GM13977 (cell line): Measurements from ENCODE around the gene EDARADD.

Source experiments
- DNase-seq: peaks from one replicate; pipeline ENCODE4 v3.0.0; 2012; ENCODE audit warnings: low spot score
- CTCF ChIP-seq: IDR thresholded peaks from 2 replicates; pipeline ENCODE4 v1.5.1; 2012; ENCODE audit warnings: mild to moderate bottlenecking, control low read depth; ENCODE audit not compliant: insufficient read depth; ENCODE audit errors: extremely low read depth, missing control alignments
- in situ Hi-C: fragments of 300-500 bp; cut with MboI; formaldehyde crosslinking; loops from one replicate; pipeline ENCODE4 v1.12.0; 2022; ENCODE audit warnings: low sequenced_read_pairs, low pct_unique_long_range_greater_than_20kb, mixed read lengths, inconsistent platforms; ENCODE audit not compliant: unreplicated experiment

Gene EDARADD

DNA sequence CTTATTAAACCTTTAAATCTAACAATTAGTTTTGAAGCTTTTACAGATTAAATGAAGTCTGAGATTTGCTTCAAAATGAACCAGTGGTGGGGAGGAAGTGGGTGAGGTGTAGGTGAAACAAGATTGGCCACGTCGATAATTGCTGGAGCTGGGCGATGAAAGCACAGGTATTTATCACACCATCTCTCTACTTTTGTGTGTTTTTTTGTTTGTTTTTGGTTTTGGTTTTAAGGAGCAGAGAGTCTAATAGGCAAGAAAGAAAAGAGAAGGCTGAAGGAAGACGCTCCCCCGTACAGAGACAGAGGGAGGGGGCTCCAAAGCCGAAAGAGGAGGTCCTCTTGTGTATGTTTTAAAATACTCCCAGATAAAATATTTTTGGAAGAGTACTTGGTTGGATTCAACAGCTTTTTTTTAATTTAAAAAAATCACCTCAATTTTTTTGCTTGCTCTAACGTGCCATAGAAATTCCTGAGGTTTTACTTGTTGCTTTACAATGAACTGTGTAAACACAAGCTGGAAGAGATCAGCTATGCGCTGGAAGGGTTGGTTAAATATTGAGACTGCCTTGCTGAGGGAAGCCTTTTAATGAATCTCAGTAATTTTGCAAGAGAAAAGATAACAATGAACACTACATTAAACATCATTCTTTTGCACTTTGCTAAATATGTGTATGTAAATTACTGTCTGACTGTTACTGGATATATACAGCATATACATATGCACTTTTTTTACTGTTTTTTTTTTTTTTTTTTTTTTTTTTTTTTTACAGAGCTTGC, 123.0 kb downstream of the EDARADD start:
- DNase-seq: no peak
- in situ Hi-C loops: no loop called here
- no peak for TF ChIP-seq CTCF

DNA sequence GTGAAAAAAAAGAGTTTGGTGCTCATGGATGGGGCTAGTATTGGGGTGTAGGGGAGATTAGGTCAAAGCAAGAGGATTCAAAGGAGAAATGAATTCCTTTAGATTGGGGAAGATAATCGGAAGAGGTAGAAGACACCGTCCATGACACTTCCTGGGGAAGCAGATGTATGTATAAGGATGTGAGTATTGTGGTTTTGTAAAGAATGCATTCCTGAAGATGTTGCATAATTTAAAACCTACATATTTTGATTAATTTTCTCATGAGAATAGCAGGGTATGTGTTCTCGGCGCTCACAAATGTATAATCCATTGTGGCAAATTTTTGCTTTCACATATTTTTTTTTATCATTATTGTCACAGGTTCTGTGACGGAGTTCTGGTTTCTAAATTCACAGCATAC, 124.2 kb downstream of the EDARADD start:
- in situ Hi-C loops: no loop called here
- DNase-seq: no peak

DNA sequence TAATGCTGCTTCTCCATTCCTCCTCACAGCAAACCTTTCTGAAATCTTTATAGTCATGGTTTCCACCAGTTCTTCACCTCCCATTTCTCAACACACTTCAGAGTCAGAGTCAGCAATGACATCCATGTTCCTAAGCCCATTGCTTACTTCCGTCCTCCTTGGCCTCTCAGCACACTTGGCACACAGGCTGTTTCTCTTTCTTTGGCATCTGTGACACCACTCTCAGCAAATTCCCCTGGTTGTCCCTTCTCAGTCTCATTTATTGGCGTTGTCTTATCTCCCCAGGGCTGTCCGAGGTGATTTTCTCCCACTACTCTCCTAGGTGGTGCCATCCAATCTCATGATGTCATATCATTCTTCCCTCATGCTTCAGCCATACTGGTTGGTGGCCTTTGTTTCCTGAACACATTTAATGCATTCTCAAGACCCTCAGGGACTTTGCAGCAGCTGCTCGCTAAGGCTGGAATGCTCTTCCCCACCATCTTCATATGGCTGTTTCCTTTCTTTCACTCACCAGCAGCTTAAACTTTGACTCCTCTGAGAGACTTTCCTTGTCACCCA, 126.4 kb downstream of the EDARADD start:
- no peak for DNase-seq
- in situ Hi-C loops: no loop called here
- TF ChIP-seq CTCF: no peak

More for the DNA sequence above, 124.2 kb downstream of the EDARADD start:
- no peak for TF ChIP-seq CTCF

GRCh38 chr1:236522937-236523703, 129.0 kb downstream of the EDARADD start:
- DNase-seq: no peak
- no peak for TF ChIP-seq CTCF
- in situ Hi-C loops: no loop called here

DNA sequence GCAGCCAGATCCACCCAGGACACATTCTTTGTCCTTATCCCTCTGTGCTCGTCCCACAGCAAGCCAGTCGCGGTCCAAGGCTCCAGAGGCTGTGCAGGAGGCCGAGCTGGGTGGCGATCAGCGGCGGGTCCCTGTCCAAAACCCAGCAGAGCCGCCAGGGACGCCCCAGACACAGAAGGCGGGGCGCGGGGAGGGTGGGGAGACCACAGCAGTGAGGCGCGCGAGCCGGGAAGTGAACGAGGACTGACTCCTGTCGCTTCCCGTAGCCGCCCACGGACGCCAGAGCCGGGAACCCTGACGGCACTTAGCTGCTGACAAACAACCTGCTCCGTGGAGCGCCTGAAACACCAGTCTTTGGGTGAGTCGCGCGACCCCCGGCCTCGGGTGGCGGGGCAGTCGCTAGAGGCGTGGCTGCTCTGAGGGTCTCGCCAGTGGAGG, 129.6 kb downstream of the EDARADD start, which contains the start of gene LGALS8:
Gene LGALS8 (plus strand): TSS at position 279 of the 438 bp plus-strand sequence. CDS start 2,089 bp downstream, outside the sequence.
- DNase-seq: peak; percentile 86
- in situ Hi-C loops: no loop called here
- no peak for TF ChIP-seq CTCF

GRCh38 chr1:236524142-236524894, 130.2 kb downstream of the EDARADD start:
- peak; percentile 85 for DNase-seq
- in situ Hi-C loops: no loop called here
- no peak for TF ChIP-seq CTCF
